Measurements from ENCODE around the gene PRKCB. TPM values are rescaled to one million over a fixed set of nuclear protein-coding genes. Genes with fewer than 3 reads are reported as not detected.

The PRKCB gene
- polyA plus RNA-seq, 1 donor (not counting 4 experiments of a cell fraction or from before 2014, with no cell fraction given) = 0.18 TPM

- H3K36me3 ChIP-seq (ENCODE audit: control insufficient read depth in 2 of 2, extremely low read depth in 1 of 2, insufficient read depth in 2 of 2, low read length in 2 of 2) = no peaks in the 10 kb centered on the region
- no peak overlapping the region for H3K9ac ChIP-seq (ENCODE audit: control insufficient read depth, extremely low read depth, insufficient read depth, low read length)
- no peak overlapping the region for H3K27ac ChIP-seq (ENCODE audit: control insufficient read depth, insufficient read depth, low read length)
- FAIRE-seq = no peak
- no peaks in the 10 kb centered on the region for H3K9me1 ChIP-seq (ENCODE audit: control insufficient read depth, extremely low read depth, insufficient read depth, low read length)
- no peaks in the 10 kb centered on the region for H3K27me3 ChIP-seq (ENCODE audit: control insufficient read depth, extremely low read depth, insufficient read depth, low read length)
- H3K4me1 ChIP-seq (ENCODE audit: control insufficient read depth, extremely low read depth, insufficient read depth, low read length) = no peaks in the 10 kb centered on the region
- H3K4me3 ChIP-seq (ENCODE audit: control insufficient read depth in 2 of 3, extremely low read depth in 1 of 3, insufficient read depth in 2 of 3, low read depth in 1 of 3, low read length in 3 of 3) = no peak overlapping the region
- H3K4me2 ChIP-seq (ENCODE audit: control insufficient read depth, extremely low read depth, insufficient read depth, low read depth, low read length) = no peak overlapping the region
- no peaks in the 10 kb centered on the region for H4K20me1 ChIP-seq (ENCODE audit: control insufficient read depth, extremely low read depth, insufficient read depth, low read length)
- H3K79me2 ChIP-seq (ENCODE audit: control insufficient read depth, insufficient read depth, low read length) = no peaks in the 10 kb centered on the region
- H3K9me3 ChIP-seq (ENCODE audit: control insufficient read depth, low read depth, low read length) = no peaks in the 10 kb centered on the region
- no peak for DNase-seq (ENCODE audit: low read depth, low spot score)
- TF ChIP-seq EZH2 (IDR thresholded peaks at IDR 0.05; ENCODE audit: low read length) = no peak
- TF ChIP-seq, protein P1, sequence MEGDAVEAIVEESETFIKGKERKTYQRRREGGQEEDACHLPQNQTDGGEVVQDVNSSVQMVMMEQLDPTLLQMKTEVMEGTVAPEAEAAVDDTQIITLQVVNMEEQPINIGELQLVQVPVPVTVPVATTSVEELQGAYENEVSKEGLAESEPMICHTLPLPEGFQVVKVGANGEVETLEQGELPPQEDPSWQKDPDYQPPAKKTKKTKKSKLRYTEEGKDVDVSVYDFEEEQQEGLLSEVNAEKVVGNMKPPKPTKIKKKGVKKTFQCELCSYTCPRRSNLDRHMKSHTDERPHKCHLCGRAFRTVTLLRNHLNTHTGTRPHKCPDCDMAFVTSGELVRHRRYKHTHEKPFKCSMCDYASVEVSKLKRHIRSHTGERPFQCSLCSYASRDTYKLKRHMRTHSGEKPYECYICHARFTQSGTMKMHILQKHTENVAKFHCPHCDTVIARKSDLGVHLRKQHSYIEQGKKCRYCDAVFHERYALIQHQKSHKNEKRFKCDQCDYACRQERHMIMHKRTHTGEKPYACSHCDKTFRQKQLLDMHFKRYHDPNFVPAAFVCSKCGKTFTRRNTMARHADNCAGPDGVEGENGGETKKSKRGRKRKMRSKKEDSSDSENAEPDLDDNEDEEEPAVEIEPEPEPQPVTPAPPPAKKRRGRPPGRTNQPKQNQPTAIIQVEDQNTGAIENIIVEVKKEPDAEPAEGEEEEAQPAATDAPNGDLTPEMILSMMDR (optimal IDR thresholded peaks at IDR 0.05 in 1 of 3, IDR thresholded peaks at IDR 0.05 in 1 of 3, conservative IDR thresholded peaks at IDR 0.05 in 1 of 3; ENCODE audit: extremely low read depth in 1 of 3, insufficient read depth in 2 of 3, low read length in 3 of 3) = no peak
- no peak overlapping the region for H2AFZ ChIP-seq (ENCODE audit: control insufficient read depth, low read length)
- dilution Hi-C loops (cut with MboI; ENCODE audit: extremely low pct_ligation_motif_present, low sequenced_read_pairs) = no loop called here
Observed at GRCh38 chr16:23879735-23880373, 44.1 kb downstream of the PRKCB start.

GRCh38 chr16:23889189-23889588 is 53.4 kb downstream of the PRKCB start:
- TF ChIP-seq EZH2 (IDR thresholded peaks at IDR 0.05; ENCODE audit: low read length) = no peak
- TF ChIP-seq, protein P1 (optimal IDR thresholded peaks at IDR 0.05 in 1 of 3, IDR thresholded peaks at IDR 0.05 in 1 of 3, conservative IDR thresholded peaks at IDR 0.05 in 1 of 3; ENCODE audit: extremely low read depth in 1 of 3, insufficient read depth in 2 of 3, low read length in 3 of 3) = no peak
- no peaks in the 10 kb centered on the region for H3K4me1 ChIP-seq (ENCODE audit: control insufficient read depth, extremely low read depth, insufficient read depth, low read length)
- FAIRE-seq (no peak), DNase-seq (ENCODE audit: low read depth, low spot score) (no peak)
- no peaks in the 10 kb centered on the region for H3K9me1 ChIP-seq (ENCODE audit: control insufficient read depth, extremely low read depth, insufficient read depth, low read length)
- H2AFZ ChIP-seq (ENCODE audit: control insufficient read depth, low read length) = no peak overlapping the region
- no peaks in the 10 kb centered on the region for H3K9me3 ChIP-seq (ENCODE audit: control insufficient read depth, low read depth, low read length)
- no peaks in the 10 kb centered on the region for H3K27me3 ChIP-seq (ENCODE audit: control insufficient read depth, extremely low read depth, insufficient read depth, low read length)
- no peaks in the 10 kb centered on the region for H3K79me2 ChIP-seq (ENCODE audit: control insufficient read depth, insufficient read depth, low read length)
- no peak overlapping the region for H3K4me2 ChIP-seq (ENCODE audit: control insufficient read depth, extremely low read depth, insufficient read depth, low read depth, low read length)
- H3K27ac ChIP-seq (ENCODE audit: control insufficient read depth, insufficient read depth, low read length) = no peak overlapping the region
- H3K9ac ChIP-seq (ENCODE audit: control insufficient read depth, extremely low read depth, insufficient read depth, low read length) = no peak overlapping the region
- H4K20me1 ChIP-seq (ENCODE audit: control insufficient read depth, extremely low read depth, insufficient read depth, low read length) = no peaks in the 10 kb centered on the region
- H3K36me3 ChIP-seq (ENCODE audit: control insufficient read depth in 2 of 2, extremely low read depth in 1 of 2, insufficient read depth in 2 of 2, low read length in 2 of 2) = no peaks in the 10 kb centered on the region
- H3K4me3 ChIP-seq (ENCODE audit: control insufficient read depth in 2 of 3, extremely low read depth in 1 of 3, insufficient read depth in 2 of 3, low read depth in 1 of 3, low read length in 3 of 3) = no peak overlapping the region
- dilution Hi-C loops (cut with MboI; ENCODE audit: extremely low pct_ligation_motif_present, low sequenced_read_pairs) = no loop called here

Measured in keratinocyte (primary cell).